Measurements from ENCODE around the gene PTPRG. TPM values are rescaled to one million over a fixed set of nuclear protein-coding genes. Genes with fewer than 3 reads are reported as not detected.
A peak's percentile ranks its signal among the peaks of the same experiment; 100 is the strongest.

Gene PTPRG
- total RNA-seq, 1 experiment from 2014 or later = 9.2 TPM

GRCh38 chr3:61864886-61865285 lies 303.5 kb downstream of the PTPRG start:
- DNase-seq (ENCODE audit: low read depth) = peak; percentile 60

DNA sequence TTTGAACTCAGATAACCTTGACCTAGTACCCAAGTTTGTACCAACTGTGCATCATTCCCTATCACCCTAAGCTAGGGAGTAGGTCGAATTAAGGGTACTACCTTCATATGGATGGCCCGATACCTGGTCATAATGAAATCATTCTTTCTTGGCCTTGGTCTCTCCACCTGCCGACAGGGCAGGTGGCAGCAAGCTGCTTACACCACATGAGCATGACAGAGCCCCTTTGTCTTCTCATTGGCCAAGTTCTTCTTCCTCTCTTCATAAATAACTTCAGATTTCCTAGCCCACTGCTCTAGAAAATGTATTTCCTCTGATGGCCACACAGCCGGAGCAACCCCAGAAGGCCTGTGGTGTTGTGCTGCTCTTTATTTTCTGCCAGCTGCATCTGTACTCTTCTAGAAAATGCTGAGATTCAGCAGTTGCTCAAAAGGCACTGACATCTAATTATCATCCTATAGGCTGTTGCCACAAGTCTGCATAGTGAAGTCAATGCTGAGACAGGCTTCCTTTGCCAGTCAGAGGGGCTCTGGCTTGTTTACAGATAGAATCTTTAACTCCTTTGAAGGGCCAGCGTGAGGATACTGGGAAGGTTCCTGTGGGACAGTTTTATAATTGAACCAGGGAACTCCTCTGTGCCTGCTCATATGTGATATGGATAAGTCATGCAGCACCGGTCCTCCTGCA lies 304.2 kb downstream of the PTPRG start:
- DNase-seq (ENCODE audit: low read depth) = no peak

DNA sequence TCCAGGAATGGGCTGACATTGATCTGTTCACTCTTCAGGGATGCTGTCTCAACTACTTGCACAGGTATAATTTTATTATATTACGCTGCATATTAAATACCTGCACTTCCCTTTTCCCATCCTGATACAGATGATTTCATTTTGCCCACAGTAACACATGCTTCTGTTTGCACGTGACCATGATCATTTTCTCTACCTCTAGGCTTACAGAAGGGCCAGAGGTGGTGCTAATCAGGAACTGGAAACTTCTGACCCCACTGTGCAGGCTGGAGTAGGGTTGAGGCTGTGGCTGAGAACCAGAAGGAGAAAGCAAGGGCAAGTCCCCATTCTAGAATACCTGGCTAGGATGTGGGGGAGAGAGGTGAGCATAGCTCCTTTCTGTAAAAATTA lies 304.8 kb downstream of the PTPRG start:
- DNase-seq (ENCODE audit: low read depth) = no peak

GRCh38 chr3:61866961-61867461 lies 305.6 kb downstream of the PTPRG start:
- no peak for DNase-seq (ENCODE audit: low read depth)

DNA sequence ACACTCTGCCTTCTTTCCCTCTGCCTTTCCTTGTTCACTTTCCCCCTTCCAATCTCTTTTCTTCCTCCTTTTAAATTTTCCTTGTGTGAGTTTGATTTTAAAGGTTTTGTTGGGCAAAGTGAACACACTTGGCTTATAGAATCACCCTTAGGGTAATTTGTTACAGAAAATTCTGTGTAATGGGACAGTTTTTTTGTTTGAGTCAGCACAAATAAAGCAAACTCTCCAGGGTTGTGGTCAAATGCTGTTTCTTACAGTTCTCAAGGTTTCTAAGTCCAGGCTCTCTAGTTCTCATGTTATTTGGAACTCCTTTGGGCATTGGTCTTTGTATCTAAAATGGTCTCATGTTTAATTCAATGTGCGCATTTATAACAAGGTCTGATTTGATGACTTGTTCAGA lies 307.1 kb downstream of the PTPRG start:
- no peak for DNase-seq (ENCODE audit: low read depth)

GRCh38 chr3:61869371-61869770 lies 308.0 kb downstream of the PTPRG start:
- no peak for DNase-seq (ENCODE audit: low read depth)

DNA sequence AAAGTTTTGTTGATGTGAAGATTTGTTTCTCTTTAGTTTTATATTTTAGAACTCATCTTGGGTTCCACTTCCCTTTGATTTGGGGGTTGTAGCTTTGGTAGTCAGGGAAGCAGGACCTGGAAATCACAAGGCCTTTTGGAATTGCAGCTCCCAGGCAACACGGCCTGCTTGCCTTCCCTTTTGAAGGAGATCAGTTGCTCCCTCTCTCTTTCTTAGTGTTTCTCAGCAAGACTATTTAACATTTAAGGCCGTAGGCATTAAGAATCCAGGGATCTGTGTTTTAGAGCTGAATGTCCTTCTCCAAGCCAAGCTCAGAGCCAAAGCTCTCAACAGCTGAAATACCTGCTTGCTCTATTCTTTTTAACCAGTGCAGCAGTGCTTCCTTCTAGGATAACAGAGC lies 310.3 kb downstream of the PTPRG start:
- DNase-seq (ENCODE audit: low read depth) = no peak

DNA sequence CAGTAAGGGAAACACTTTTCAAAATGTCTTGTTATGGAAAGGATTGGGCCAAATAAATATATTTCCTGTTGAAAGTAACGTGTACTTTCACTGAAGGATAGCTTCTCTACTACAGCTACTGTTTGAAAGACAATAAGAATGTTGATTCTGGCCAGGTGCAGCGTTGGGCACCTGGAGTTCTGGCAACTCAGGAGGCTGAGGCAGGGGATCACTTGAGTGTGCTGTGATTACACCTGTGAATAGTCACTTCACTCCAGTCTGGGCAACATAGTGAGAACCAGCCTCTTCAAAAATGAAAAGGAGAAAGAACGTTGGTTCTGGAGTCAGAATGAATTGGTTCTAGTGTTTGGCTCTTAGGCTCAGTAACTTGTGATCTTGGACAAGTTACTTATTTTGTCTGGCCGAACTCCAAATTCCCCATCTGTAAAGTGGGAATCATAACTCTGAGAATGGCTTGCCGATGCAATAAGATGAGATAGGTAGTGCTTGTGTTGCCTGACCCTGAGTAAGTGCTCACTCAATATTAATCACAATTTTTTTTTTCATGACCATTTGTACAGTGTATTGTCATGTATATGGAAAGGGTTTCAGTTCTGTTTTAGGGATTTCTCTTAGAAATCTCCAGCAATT lies 310.8 kb downstream of the PTPRG start:
- DNase-seq (ENCODE audit: low read depth) = no peak

- peak; percentile 9 for DNase-seq (ENCODE audit: low read depth)
Observed at GRCh38 chr3:61875046-61875844, 313.9 kb downstream of the PTPRG start.

DNA sequence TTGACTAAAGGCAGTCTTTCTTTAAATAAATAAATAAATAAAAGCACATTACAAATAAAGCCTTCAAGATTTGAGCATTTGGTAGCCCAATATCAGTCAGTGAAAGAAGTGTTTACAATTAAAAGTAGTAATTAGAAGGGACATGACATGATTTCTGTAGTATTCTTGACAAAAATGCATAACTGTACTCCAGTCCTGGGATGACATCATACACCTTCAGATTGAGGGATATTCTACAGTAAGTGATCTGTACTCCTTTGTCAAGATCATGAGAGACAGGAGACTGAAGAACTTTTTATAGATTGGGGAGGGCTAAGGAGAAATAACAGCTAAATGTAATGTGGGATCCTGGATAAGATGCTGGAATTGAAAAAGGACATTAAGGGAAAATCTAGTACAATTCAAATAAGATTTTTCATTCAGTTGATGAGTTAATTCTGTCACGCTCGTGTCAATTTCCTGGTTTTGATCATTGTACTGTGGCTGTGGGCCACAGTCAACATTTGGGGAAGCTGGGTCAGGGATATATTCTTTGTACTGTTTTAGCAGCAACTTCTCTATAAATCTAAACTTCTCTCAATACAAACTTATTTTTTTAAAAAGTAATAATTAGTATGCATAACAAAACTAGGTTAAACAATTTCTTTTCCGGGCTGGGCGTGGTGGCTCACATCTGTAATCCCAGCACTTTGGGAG lies 314.8 kb downstream of the PTPRG start:
- DNase-seq (ENCODE audit: low read depth) = no peak

GRCh38 chr3:61876797-61877196 lies 315.4 kb downstream of the PTPRG start:
- DNase-seq (ENCODE audit: low read depth) = no peak

DNA sequence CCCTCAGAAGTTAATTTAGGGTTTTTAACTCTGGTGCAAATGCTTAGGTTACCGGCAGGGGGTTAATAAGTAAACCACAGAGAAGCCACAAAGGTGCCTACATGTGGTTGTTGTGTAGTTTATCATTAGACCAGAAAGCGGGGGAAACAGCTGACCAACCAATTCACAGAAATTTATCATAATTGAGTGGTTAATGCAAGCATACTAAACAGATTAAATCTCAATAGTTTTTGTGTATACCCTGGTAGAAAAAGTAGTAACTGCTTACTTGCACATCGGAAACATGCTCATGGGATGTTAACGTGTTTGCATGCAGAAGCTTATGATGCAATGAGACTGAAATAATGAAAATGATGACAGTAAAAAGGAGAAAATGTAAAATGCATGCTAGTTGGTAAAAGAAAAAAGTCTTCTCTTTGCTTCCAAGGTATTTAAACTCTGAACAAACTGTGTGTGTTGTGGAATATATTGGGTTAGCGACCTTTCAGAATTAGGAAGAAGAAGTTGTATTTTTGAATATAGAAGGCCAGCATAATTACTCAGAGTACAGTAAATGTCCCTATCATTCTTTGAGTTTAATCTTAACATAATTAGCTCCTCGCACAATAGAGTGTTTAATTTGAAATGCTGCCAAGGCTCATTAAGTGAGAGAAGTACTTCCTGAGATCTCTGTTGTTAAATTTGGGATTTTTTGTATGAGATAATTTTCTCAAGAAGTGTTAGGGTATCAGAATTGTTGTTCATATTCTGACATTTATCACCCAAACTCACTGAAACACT lies 316.2 kb downstream of the PTPRG start:
- DNase-seq (ENCODE audit: low read depth) = no peak

- DNase-seq (ENCODE audit: low read depth) = no peak
Observed at GRCh38 chr3:61882253-61882652, 320.9 kb downstream of the PTPRG start.

GRCh38 chr3:61884794-61885193 lies 323.4 kb downstream of the PTPRG start:
- DNase-seq (ENCODE audit: low read depth) = no peak

GRCh38 chr3:61885414-61885813 lies 324.0 kb downstream of the PTPRG start:
- DNase-seq (ENCODE audit: low read depth) = no peak

GRCh38 chr3:61887206-61887605 lies 325.8 kb downstream of the PTPRG start:
- no peak for DNase-seq (ENCODE audit: low read depth)

- DNase-seq (ENCODE audit: low read depth) = no peak
Observed at GRCh38 chr3:61889259-61889658, 327.9 kb downstream of the PTPRG start.

DNA sequence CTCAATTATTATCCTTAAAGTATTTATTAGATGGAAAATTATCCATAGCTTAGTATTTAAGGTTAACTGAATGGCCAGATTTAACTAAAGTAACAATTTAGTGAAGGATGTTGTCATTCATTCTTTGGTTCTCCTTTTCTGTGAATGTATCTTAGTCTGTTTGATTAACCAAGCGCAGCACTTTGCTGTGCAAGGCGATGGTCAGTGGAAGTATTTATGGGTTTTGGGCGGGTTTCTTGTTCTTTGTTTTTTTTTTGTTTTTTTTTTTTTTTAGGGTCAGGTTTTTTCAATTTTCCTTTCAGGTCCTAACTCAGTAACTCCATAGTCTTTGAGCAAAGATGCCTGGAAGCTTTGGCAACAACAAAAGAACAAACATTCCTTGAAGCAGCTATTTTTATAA lies 328.8 kb downstream of the PTPRG start:
- no peak for DNase-seq (ENCODE audit: low read depth)

DNA sequence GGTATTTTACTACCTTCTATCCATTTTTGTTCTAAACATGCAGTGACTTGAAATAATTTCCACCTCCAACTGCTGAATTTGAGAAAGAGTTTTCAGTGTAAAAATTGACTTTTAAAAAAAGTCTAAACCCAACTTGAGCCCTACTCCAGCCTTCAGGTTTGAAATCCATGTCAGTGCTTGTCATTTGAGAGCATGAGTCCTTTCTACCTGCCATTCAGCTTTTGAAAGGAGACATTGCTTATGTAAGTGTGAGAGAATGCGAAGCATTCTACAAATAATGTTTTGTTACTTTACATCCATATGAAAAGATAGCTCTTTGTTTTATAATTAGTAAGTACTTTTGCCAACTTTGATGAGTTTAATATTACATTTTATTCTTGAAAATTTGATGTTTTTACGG lies 329.2 kb downstream of the PTPRG start:
- DNase-seq (ENCODE audit: low read depth) = no peak

GRCh38 chr3:61892891-61893290 lies 331.5 kb downstream of the PTPRG start:
- DNase-seq (ENCODE audit: low read depth) = no peak

- DNase-seq (ENCODE audit: low read depth) = no peak
Observed at GRCh38 chr3:61893840-61894566, 332.6 kb downstream of the PTPRG start.

All from M059J (cell line).